B cell (primary cell): ENCODE results near the gene TRIM41. TPM values are rescaled to one million over a fixed set of nuclear protein-coding genes. Genes with fewer than 3 reads are reported as not detected.

ENCODE experiments used
- ATAC-seq: fragments of 200-7000 bp; cut with Tn5 transposase; one replicate; pipeline ENCODE4 v1.10.0; 2021; ENCODE audit warnings: low read depth, mild to moderate bottlenecking, moderate number of reproducible peaks, moderate library complexity
- CTCF ChIA-PET: fragments of 350-600 bp; sonication (Branson Sonifier 250); formaldehyde crosslinking; loops from one replicate; lab custom pipeline; 2021; ENCODE audit warnings: antibody characterized with exemption, inconsistent platforms; lab: Charles Lee
- POLR2A ChIA-PET: fragments of 350-600 bp; sonication (Branson Sonifier 250); formaldehyde crosslinking; loops from one replicate; lab custom pipeline; 2021; ENCODE audit warnings: antibody characterized with exemption; lab: Charles Lee
- DNase-seq: peaks from one replicate; pipeline ENCODE4 v3.0.0; 2013
- H2AFZ ChIP-seq: 2 replicates; pipeline ENCODE4 v1.6.1; 2012; ENCODE audit warnings: mild to moderate bottlenecking, low read depth, low read length; ENCODE audit not compliant: insufficient read depth, poor library complexity, severe bottlenecking
- H3K27ac ChIP-seq, 2 donors: 1 replicate in 1 of 2; 2 replicates in 1 of 2; pipeline ENCODE4 v1.5.1; 2012 to 2013; ENCODE audit warnings: low read length in 2 of 2, mild to moderate bottlenecking in 2 of 2, moderate library complexity in 1 of 2
- H3K27me3 ChIP-seq, 4 experiments: fragments of 200-600 bp in 1 of 4; sonication (generic) in 1 of 4; replicated peaks in 1 of 4; 1 replicate in 2 of 4; 2 replicates in 2 of 4; pipeline versions ENCODE4 v1.6.1 to v1.7.0; 2013 to 2016; ENCODE audit warnings: low read length in 3 of 4, mild to moderate bottlenecking in 2 of 4, mixed read lengths in 1 of 4, moderate library complexity in 1 of 4; ENCODE audit not compliant: insufficient read depth in 4 of 4, control insufficient read depth in 3 of 4; ENCODE audit errors: control extremely low read depth in 1 of 4
- H3K36me3 ChIP-seq, 2 experiments: replicated peaks in 1 of 2; 1 replicate in 1 of 2; 2 replicates in 1 of 2; pipeline versions ENCODE4 v1.6.1 to v1.7.1; 2013; ENCODE audit warnings: low read length in 1 of 2; ENCODE audit not compliant: insufficient read depth in 2 of 2, control insufficient read depth in 1 of 2; ENCODE audit errors: control extremely low read depth in 1 of 2, extremely low read depth in 1 of 2
- H3K4me1 ChIP-seq, 2 donors: fragments of 200-600 bp in 1 of 2; sonication (generic) in 1 of 2; 1 replicate in 1 of 2; 2 replicates in 1 of 2; pipeline versions ENCODE4 v1.5.1 to v1.6.1; 2013 to 2017; ENCODE audit warnings: low read length in 2 of 2; ENCODE audit not compliant: control insufficient read depth in 2 of 2, insufficient read depth in 2 of 2
- H3K4me2 ChIP-seq: replicated peaks from 2 replicates; pipeline ENCODE3; 2012; ENCODE audit warnings: mild to moderate bottlenecking, low read depth, low read length; ENCODE audit not compliant: poor library complexity, severe bottlenecking
- H3K4me3 ChIP-seq, 5 experiments: fragments of 200-600 bp in 1 of 5; sonication (generic) in 1 of 5; 1 replicate in 3 of 5; 2 replicates in 2 of 5; pipeline versions ENCODE4 v1.5.1 to v1.7.0; 2011 to 2016; ENCODE audit warnings: low read length in 4 of 5, mild to moderate bottlenecking in 4 of 5, low read depth in 2 of 5, control low read depth in 1 of 5, moderate library complexity in 1 of 5; ENCODE audit not compliant: insufficient read depth in 1 of 5; ENCODE audit errors: control extremely low read depth in 1 of 5, extremely low read depth in 1 of 5
- H3K79me2 ChIP-seq: fragments of 200-600 bp; sonication (generic); one replicate; pipeline ENCODE4 v1.6.0; 2016; ENCODE audit warnings: low read length; ENCODE audit not compliant: control insufficient read depth, insufficient read depth
- H3K9ac ChIP-seq: fragments of 200-600 bp; sonication (generic); 2 replicates; pipeline ENCODE4 v1.6.1; 2017; ENCODE audit warnings: mild to moderate bottlenecking, low read length, moderate library complexity
- H3K9me3 ChIP-seq, 3 donors: one replicate each; pipeline versions ENCODE4 v1.6.1 to v1.7.1; 2013; ENCODE audit warnings: low read length in 2 of 3; ENCODE audit not compliant: control insufficient read depth in 2 of 3, insufficient read depth in 1 of 3; ENCODE audit errors: control extremely low read depth in 1 of 3
- H4K20me1 ChIP-seq: 2 replicates; pipeline ENCODE4 v1.6.0; 2012; ENCODE audit warnings: mild to moderate bottlenecking, low read length; ENCODE audit not compliant: insufficient read depth, control insufficient read depth, poor library complexity, severe bottlenecking
- H3K27ac Mint-ChIP-seq: one replicate; pipeline ENCODE4 v1.8.0; 2021; ENCODE audit warnings: mixed read lengths
- H3K27me3 Mint-ChIP-seq: one replicate; pipeline ENCODE4 v1.8.0; 2021; ENCODE audit warnings: mixed read lengths
- H3K4me1 Mint-ChIP-seq: one replicate; pipeline ENCODE4 v1.8.0; 2021; ENCODE audit warnings: mixed read lengths
- H3K4me3 Mint-ChIP-seq: one replicate; pipeline ENCODE4 v1.8.0; 2021; ENCODE audit warnings: mixed read lengths
- H3K9me3 Mint-ChIP-seq: one replicate; pipeline ENCODE4 v1.8.0; 2022; ENCODE audit warnings: mixed read lengths; ENCODE audit not compliant: insufficient read depth
- EZH2 ChIP-seq: IDR thresholded peaks from 2 replicates; pipeline ENCODE4 v1.6.1; 2012; ENCODE audit warnings: borderline replicate concordance, low read depth, mild to moderate bottlenecking, moderate library complexity, low read length; ENCODE audit not compliant: insufficient read depth, poor library complexity, severe bottlenecking
- WGBS: methylation state at CpG from one replicate; pipeline ENCODE4 v1.1.5; 2013; ENCODE audit warnings: missing lambda C conversion rate; ENCODE audit not compliant: insufficient coverage; 5-methylcytosine and 5-hydroxymethylcytosine counted together
- intact Hi-C: fragments of 100-400 bp; cut with micrococcal nuclease; formaldehyde crosslinking; loops from one replicate; pipeline ENCODE4 v1.10.0; 2022
- polyA plus RNA-seq: library from polyadenylated mRNA; depleted of rRNA; stranded (reverse); fragments of >200 nt; gene quantifications from 2 replicates; pipeline ENCODE4 v1.2.3, GENCODE V29; 2012
- total RNA-seq, 2 donors: library from RNA; stranded (reverse); fragments of 120-200 nt in 1 of 2; gene quantifications; 1 replicate in 1 of 2; 2 replicates in 1 of 2; pipeline versions ENCODE4 v1.2.3 to v1.2.4, GENCODE V29; 2013 to 2022
- TF ChIP-seq, protein P1 (sequence below): fragments of 200-600 bp; IDR thresholded peaks from one replicate; pipeline ENCODE4 v1.8.0; 2022; ENCODE audit warnings: antibody characterized with exemption, mild to moderate bottlenecking

TRIM41 gene
- total and polyA plus RNA-seq, 2 donors (not counting 1 experiment from before 2014, with no cell fraction given): 28.4 to 44.3 TPM

DNA sequence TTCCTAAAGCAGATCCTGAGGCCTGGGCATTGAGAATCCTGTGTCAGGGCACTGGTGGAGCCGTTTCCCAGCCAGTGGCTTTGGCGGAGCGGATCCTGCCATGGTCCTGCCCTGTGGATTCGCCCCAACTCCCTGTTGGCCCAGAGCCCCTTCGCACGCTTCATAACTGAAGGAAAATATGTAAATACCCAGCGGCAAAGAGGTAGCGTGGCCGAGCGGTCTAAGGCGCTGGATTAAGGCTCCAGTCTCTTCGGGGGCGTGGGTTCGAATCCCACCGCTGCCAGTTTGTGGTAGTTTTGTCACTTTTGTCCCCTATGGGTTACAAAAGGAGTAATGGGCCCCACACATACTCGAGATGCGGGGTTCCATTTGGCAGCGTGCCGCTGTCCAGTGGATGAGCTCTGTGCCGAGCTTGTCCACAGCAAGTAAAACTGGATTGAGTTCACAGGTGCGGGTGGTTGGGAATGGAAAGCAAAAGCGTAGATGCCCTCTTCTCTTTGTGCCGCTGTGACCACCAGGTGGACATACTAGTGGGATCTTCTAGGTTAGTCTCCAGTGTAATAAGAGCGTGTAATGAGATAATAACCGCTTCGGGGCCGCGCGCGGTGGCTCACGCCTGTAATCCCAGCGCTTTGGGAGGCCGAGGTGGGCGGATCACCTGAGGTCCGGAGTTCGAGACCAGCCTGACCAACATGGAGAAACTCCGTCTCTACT, 35.4 kb upstream of the TRIM41 start:
- Mint-ChIP-seq H3K4me1 (peaks cover 54% of the 10 kb centered on the region), H3K27ac (peak overlapping the region; percentile 97), H3K27me3 (peaks cover 10% of the 10 kb centered on the region), H3K9me3 (no peaks in the 10 kb centered on the region), H3K4me3 (peak overlapping the region; percentile 97)
- no peaks in the 10 kb centered on the region for H3K27me3 ChIP-seq
- TF ChIP-seq, protein P1, sequence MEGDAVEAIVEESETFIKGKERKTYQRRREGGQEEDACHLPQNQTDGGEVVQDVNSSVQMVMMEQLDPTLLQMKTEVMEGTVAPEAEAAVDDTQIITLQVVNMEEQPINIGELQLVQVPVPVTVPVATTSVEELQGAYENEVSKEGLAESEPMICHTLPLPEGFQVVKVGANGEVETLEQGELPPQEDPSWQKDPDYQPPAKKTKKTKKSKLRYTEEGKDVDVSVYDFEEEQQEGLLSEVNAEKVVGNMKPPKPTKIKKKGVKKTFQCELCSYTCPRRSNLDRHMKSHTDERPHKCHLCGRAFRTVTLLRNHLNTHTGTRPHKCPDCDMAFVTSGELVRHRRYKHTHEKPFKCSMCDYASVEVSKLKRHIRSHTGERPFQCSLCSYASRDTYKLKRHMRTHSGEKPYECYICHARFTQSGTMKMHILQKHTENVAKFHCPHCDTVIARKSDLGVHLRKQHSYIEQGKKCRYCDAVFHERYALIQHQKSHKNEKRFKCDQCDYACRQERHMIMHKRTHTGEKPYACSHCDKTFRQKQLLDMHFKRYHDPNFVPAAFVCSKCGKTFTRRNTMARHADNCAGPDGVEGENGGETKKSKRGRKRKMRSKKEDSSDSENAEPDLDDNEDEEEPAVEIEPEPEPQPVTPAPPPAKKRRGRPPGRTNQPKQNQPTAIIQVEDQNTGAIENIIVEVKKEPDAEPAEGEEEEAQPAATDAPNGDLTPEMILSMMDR: peak; percentile 19
- no peak for TF ChIP-seq EZH2
- ATAC-seq: no peak
- H3K4me2 ChIP-seq: peak overlapping the region; percentile 38
- intact Hi-C loops: loop anchor here (1.0 to 2.0 kb wide), 3 partner anchors 15 to 327 kb away; partner anchors contain the start of genes TRIM52 and ZFP62
- no peaks in the 10 kb centered on the region for H3K36me3 ChIP-seq
- H3K4me1 ChIP-seq: peaks cover 13 to 51% of the 10 kb centered on the region in 2 donors
- H3K9me3 ChIP-seq: peaks cover 0 to 27% (median 0%) of the 10 kb centered on the region in 3 donors
- H2AFZ ChIP-seq: peak overlapping the region; percentile 21
- no peak overlapping the region for H3K9ac ChIP-seq
- H4K20me1 ChIP-seq: no peaks in the 10 kb centered on the region
- peak; percentile 78 for DNase-seq
- ChIA-PET POLR2A (interaction anchor here (0.9 to 7.2 kb wide), 8 partner anchors 17 to 377 kb away, joined by 3 to 74 read pairs (median 10); partner anchors contain the start of genes RACK1, TRIM41, TRIM52 and TRIM7), CTCF (interaction anchor here (1.0 to 7.7 kb wide), 8 partner anchors 10 to 377 kb away, joined by 3 to 105 read pairs (median 8); partner anchors contain the start of genes TRIM41, TRIM52 and TRIM7)
- no peaks in the 10 kb centered on the region for H3K79me2 ChIP-seq
- H3K27ac ChIP-seq: peak overlapping the region; percentile 21 to 28
- H3K4me3 ChIP-seq: peak overlapping the region in 3 of 5 experiments; percentile 15 to 98 (median 25)
- WGBS: 9% methylated on average over 36 of the region's 37 CpGs
